Mesenchymal stem cell (in vitro differentiated cells and primary cell): ENCODE data around the gene CX3CR1.
A peak's percentile ranks its signal among the peaks of the same experiment; 100 is the strongest.

Experiments used
- DNase-seq: peaks from one replicate; pipeline ENCODE4 v3.0.0-alpha.2; 2013
- H2AFZ ChIP-seq: one replicate; pipeline ENCODE4 v1.6.1; 2013; ENCODE audit warnings: low read depth, mild to moderate bottlenecking, control low read depth, inconsistent platforms, low read length, moderate library complexity
- H2AK5ac ChIP-seq: 2 replicates; pipeline ENCODE4 v1.6.1; 2013; ENCODE audit warnings: low read length, moderate library complexity, mild to moderate bottlenecking, inconsistent platforms; ENCODE audit not compliant: severe bottlenecking
- H2BK120ac ChIP-seq: one replicate; pipeline ENCODE4 v1.6.1; 2013; ENCODE audit warnings: low read depth, mild to moderate bottlenecking, inconsistent platforms, low read length, moderate library complexity
- H2BK12ac ChIP-seq, 2 experiments: one replicate each; pipeline ENCODE4 v1.6.1; 2013; ENCODE audit warnings: inconsistent platforms in 2 of 2, low read length in 2 of 2, mild to moderate bottlenecking in 2 of 2, moderate library complexity in 2 of 2, control low read depth in 1 of 2
- H2BK15ac ChIP-seq: one replicate; pipeline ENCODE4 v1.6.1; 2013; ENCODE audit warnings: mild to moderate bottlenecking, low read depth, inconsistent platforms; ENCODE audit not compliant: poor library complexity, severe bottlenecking
- H2BK5ac ChIP-seq: 2 replicates; pipeline ENCODE4 v1.6.1; 2013; ENCODE audit warnings: low read depth, mild to moderate bottlenecking, low read length, control low read depth, inconsistent platforms; ENCODE audit not compliant: poor library complexity, severe bottlenecking
- H3K14ac ChIP-seq, 2 experiments: one replicate each; pipeline ENCODE4 v1.6.1; 2013; ENCODE audit warnings: inconsistent platforms in 2 of 2, low read length in 2 of 2, control low read depth in 1 of 2, mild to moderate bottlenecking in 1 of 2, moderate library complexity in 1 of 2
- H3K18ac ChIP-seq, 2 experiments: one replicate each; pipeline ENCODE4 v1.6.1; 2013; ENCODE audit warnings: inconsistent platforms in 2 of 2, low read length in 2 of 2, control low read depth in 1 of 2, low read depth in 1 of 2, mild to moderate bottlenecking in 1 of 2
- H3K23ac ChIP-seq, 2 experiments: one replicate each; pipeline ENCODE4 v1.6.1; 2013; ENCODE audit warnings: inconsistent platforms in 2 of 2, low read length in 2 of 2, mild to moderate bottlenecking in 2 of 2, moderate library complexity in 2 of 2, control low read depth in 1 of 2
- H3K27ac ChIP-seq: 2 replicates; pipeline ENCODE4 v1.5.1; 2013; ENCODE audit warnings: mild to moderate bottlenecking, moderate library complexity, low read length, control low read depth, inconsistent platforms; ENCODE audit not compliant: poor library complexity, severe bottlenecking
- H3K27me3 ChIP-seq, 2 experiments: 2 replicates each; pipeline versions ENCODE4 v1.6.1 to v1.7.0; 2013; ENCODE audit warnings: low read length in 2 of 2, mild to moderate bottlenecking in 2 of 2, moderate library complexity in 2 of 2, control low read depth in 1 of 2, inconsistent platforms in 1 of 2; ENCODE audit not compliant: control insufficient read depth in 1 of 2, insufficient read depth in 1 of 2
- H3K36me3 ChIP-seq, 2 experiments: 2 replicates each; pipeline versions ENCODE4 v1.6.1 to v1.7.0; 2013; ENCODE audit warnings: low read length in 2 of 2, control low read depth in 1 of 2, inconsistent platforms in 1 of 2, low read depth in 1 of 2, mild to moderate bottlenecking in 1 of 2; ENCODE audit not compliant: insufficient read depth in 2 of 2, control insufficient read depth in 1 of 2
- H3K4ac ChIP-seq, 2 experiments: one replicate each; pipeline ENCODE4 v1.6.1; 2013; ENCODE audit warnings: inconsistent platforms in 2 of 2, low read length in 2 of 2, mild to moderate bottlenecking in 2 of 2, moderate library complexity in 2 of 2, control low read depth in 1 of 2, low read depth in 1 of 2
- H3K4me1 ChIP-seq: 2 replicates; pipeline ENCODE4 v1.6.1; 2013; ENCODE audit warnings: low read depth, low read length, control low read depth; ENCODE audit not compliant: control insufficient read depth, insufficient read depth
- H3K4me2 ChIP-seq: 2 replicates; pipeline ENCODE4 v1.6.1; 2013; ENCODE audit warnings: low read length, mild to moderate bottlenecking, inconsistent platforms; ENCODE audit not compliant: poor library complexity, severe bottlenecking
- H3K4me3 ChIP-seq, 2 experiments: 2 replicates each; pipeline versions ENCODE4 v1.5.1 to v1.7.0; 2013; ENCODE audit warnings: low read length in 2 of 2, mild to moderate bottlenecking in 2 of 2, control low read depth in 1 of 2, low read depth in 1 of 2; ENCODE audit not compliant: insufficient read depth in 1 of 2
- H3K79me1 ChIP-seq: replicated peaks from 2 replicates; pipeline ENCODE4 v1.6.1; 2013; ENCODE audit warnings: mild to moderate bottlenecking, control low read depth, low read length, inconsistent platforms; ENCODE audit not compliant: poor library complexity, severe bottlenecking
- H3K9ac ChIP-seq: 2 replicates; pipeline ENCODE4 v1.7.0; 2013; ENCODE audit warnings: mild to moderate bottlenecking, low read length, moderate library complexity
- H3K9me3 ChIP-seq: 2 replicates; pipeline ENCODE4 v1.7.0; 2013; ENCODE audit warnings: mild to moderate bottlenecking, low read length; ENCODE audit not compliant: control insufficient read depth
- H4K8ac ChIP-seq: one replicate; pipeline ENCODE4 v1.6.1; 2013; ENCODE audit warnings: inconsistent platforms, mild to moderate bottlenecking, low read length, moderate library complexity
- H4K91ac ChIP-seq: one replicate; pipeline ENCODE4 v1.6.1; 2013; ENCODE audit warnings: mild to moderate bottlenecking, low read length, inconsistent platforms
- WGBS: methylation state at CpG from one replicate; pipeline ENCODE4 v1.1.7; 2013; ENCODE audit warnings: mixed read lengths; 5-methylcytosine and 5-hydroxymethylcytosine counted together

The CX3CR1 gene

DNA sequence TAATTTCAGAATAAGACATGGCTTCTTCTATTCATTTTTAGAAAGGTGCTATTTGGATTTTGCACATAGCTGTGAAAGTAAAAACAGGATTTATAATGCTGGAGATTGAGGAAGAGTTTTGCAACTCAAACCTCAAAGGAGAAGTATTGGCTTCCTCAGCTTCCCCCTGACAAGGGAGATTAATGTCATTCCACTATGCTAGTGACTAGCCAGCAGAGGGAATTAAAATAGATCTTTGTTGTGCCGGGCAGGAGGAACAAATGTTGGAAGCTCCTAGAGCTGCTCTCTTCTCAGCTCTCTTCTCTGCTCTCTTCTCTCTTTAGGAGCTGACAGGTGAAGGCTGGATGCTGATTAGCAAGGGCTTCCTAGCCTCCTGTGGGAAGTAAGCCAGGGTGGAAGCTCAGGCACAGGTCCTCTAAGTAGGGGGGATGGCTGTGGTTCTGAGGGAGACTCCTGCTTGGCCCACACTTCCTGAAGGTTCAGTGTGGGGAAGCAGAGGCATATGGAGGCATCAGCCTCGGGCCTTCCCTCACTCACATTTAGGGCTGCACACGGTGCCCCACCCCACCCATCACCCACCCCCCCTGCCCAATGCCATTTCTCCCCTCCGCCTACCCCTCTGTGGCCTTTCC, 29.6 kb downstream of the CX3CR1 start:
- DNase-seq = no peak
- no CpG with 5 or more reads among the region's 4 CpGs for WGBS

DNA sequence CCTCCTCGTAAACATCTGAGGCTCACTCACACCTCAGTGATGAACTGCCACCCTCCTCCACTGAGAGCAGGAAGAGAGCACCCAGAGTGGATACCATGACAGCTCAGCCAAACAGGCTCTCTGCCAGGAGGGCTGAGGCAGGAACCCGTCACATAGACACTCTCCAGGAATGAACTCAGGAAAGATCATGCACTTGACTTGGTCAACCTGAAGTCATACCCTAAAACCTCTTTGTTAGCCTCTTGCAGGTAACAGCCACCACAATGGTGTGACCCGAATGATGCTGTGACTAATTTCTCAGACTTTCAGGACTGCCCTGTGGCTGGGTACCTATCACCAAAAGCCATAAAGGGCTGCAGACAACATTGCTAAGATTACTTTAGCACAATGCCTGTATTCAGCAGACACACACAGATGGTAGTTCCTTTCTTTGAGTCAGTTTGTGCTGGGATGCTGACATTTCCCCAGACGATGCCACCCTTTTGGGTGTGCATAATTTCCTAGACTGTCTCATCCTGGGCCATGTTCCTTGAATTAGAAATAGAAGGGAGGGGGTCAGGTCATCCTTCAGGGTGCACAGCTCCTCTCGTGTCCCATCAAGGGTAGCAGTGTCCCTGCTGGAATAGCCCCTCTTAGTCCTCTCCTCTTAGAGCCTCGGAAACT, 30.3 kb downstream of the CX3CR1 start:
- no peak overlapping the region for H3K27ac ChIP-seq
- H3K9ac ChIP-seq = no peak overlapping the region
- H3K9me3 ChIP-seq = no peaks in the 10 kb centered on the region
- peak overlapping the region in 1 of 2 experiments; percentile 50 for H3K23ac ChIP-seq
- no peak overlapping the region for H2BK5ac ChIP-seq
- no peak overlapping the region for H2AK5ac ChIP-seq
- no peak overlapping the region for H4K91ac ChIP-seq
- no peaks in the 10 kb centered on the region for H3K36me3 ChIP-seq
- H3K4me1 ChIP-seq = no peaks in the 10 kb centered on the region
- no peak overlapping the region for H4K8ac ChIP-seq
- H3K4me2 ChIP-seq = no peak overlapping the region
- no peak overlapping the region for H2BK12ac ChIP-seq
- no peaks in the 10 kb centered on the region for H3K79me1 ChIP-seq
- no peak overlapping the region for H3K4ac ChIP-seq
- H3K27me3 ChIP-seq = peaks cover 17 to 30% of the 10 kb centered on the region in 2 experiments
- no peak overlapping the region for H2AFZ ChIP-seq
- H3K14ac ChIP-seq = no peak overlapping the region
- WGBS = 80% methylated on average over 5 of the region's 6 CpGs
- no peak overlapping the region for H3K18ac ChIP-seq
- no peak overlapping the region for H3K4me3 ChIP-seq
- no peak overlapping the region for H2BK15ac ChIP-seq
- no peak overlapping the region for H2BK120ac ChIP-seq
- DNase-seq = no peak

More for the DNA sequence above, 29.6 kb downstream of the CX3CR1 start:
- Histone ChIP-seq H3K9ac (no peak overlapping the region), H2BK12ac (no peak overlapping the region), H3K27me3 (peaks cover 14 to 30% of the 10 kb centered on the region in 2 experiments), H3K27ac (no peak overlapping the region), H3K9me3 (no peaks in the 10 kb centered on the region), H3K18ac (no peak overlapping the region), H3K36me3 (no peaks in the 10 kb centered on the region), H3K4ac (no peak overlapping the region), H2AFZ (no peak overlapping the region), H2AK5ac (no peak overlapping the region), H3K79me1 (no peaks in the 10 kb centered on the region), H2BK120ac (no peak overlapping the region), H3K4me3 (no peak overlapping the region), H3K4me1 (no peaks in the 10 kb centered on the region), H4K8ac (no peak overlapping the region), H2BK15ac (no peak overlapping the region), H3K23ac (no peak overlapping the region), H2BK5ac (no peak overlapping the region), H3K4me2 (no peak overlapping the region), H3K14ac (no peak overlapping the region), H4K91ac (no peak overlapping the region)

DNA sequence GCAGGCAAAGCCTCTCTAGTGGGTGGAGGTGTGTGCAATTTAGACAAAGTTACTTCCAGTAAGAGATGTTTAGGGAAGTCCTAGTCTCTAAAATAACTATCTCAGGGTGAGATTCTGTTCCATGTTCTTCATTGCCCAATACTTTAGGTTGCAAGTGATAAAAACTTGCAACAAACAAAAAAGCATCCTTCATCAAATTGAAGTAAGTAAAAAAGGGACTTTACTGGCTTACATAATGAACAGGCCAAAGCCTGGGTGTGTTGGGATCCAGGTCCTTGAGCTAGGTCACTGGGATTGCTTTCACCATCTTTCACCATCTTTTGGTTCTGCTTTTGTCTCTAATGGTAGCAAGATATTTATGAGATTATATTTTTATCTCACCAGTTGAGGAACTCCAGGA, 38.3 kb downstream of the CX3CR1 start:
- Histone ChIP-seq H3K4me2 (no peak overlapping the region), H2AFZ (no peak overlapping the region), H2BK15ac (no peak overlapping the region), H3K27me3 (peaks cover 12 to 54% of the 10 kb centered on the region in 2 experiments), H3K4ac (no peak overlapping the region), H2BK5ac (no peak overlapping the region), H4K8ac (no peak overlapping the region), H3K4me3 (no peak overlapping the region), H3K14ac (no peak overlapping the region), H3K4me1 (no peaks in the 10 kb centered on the region), H3K27ac (no peak overlapping the region), H2AK5ac (no peak overlapping the region), H3K23ac (no peak overlapping the region), H2BK120ac (no peak overlapping the region), H3K36me3 (no peaks in the 10 kb centered on the region), H3K9ac (no peak overlapping the region), H4K91ac (no peak overlapping the region), H3K18ac (no peak overlapping the region), H3K79me1 (no peaks in the 10 kb centered on the region), H3K9me3 (no peaks in the 10 kb centered on the region), H2BK12ac (no peak overlapping the region)
- no peak for DNase-seq

DNA sequence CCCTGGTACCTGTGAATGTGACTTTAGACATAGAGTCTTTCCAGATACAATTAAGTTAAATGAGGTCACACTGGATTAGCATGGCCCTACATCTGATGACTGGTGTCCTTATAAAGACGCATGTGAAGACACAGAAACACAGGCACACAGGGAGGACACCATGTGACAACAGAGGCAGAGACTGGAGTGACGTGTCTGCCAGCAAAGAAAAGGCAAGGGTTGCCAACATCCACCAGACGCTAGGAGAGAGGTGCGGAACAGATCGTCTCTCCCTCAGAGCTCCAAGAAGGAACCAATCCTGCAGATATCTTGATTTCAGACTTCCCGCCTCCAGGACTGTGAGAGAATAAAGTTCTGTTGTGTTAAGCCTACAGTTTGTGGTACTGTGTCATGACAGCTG, 42.8 kb downstream of the CX3CR1 start:
- H3K36me3 ChIP-seq = no peaks in the 10 kb centered on the region
- H3K27ac ChIP-seq = no peak overlapping the region
- H2AK5ac ChIP-seq = no peak overlapping the region
- H3K27me3 ChIP-seq = peaks cover 22 to 78% of the 10 kb centered on the region in 2 experiments
- DNase-seq = no peak
- no peak overlapping the region for H2BK12ac ChIP-seq
- no peak overlapping the region for H3K4me3 ChIP-seq
- 66% methylated on average over 6 of the region's 6 CpGs for WGBS
- H3K9me3 ChIP-seq = no peaks in the 10 kb centered on the region
- no peak overlapping the region for H2BK5ac ChIP-seq
- no peak overlapping the region for H3K9ac ChIP-seq
- no peak overlapping the region for H3K23ac ChIP-seq
- H3K14ac ChIP-seq = no peak overlapping the region
- H2AFZ ChIP-seq = no peak overlapping the region
- no peak overlapping the region for H2BK120ac ChIP-seq
- H3K79me1 ChIP-seq = no peaks in the 10 kb centered on the region
- no peak overlapping the region for H3K4me2 ChIP-seq
- H2BK15ac ChIP-seq = no peak overlapping the region
- H4K91ac ChIP-seq = no peak overlapping the region
- H4K8ac ChIP-seq = no peak overlapping the region
- H3K4ac ChIP-seq = no peak overlapping the region
- no peaks in the 10 kb centered on the region for H3K4me1 ChIP-seq
- H3K18ac ChIP-seq = no peak overlapping the region
